ENCODE data around the gene METTL13. TPM values are rescaled to one million over a fixed set of nuclear protein-coding genes. Genes with fewer than 3 reads are reported as not detected.

Gene METTL13
- total and polyA plus RNA-seq, 9 of the 15 experiments (the other 6 are each of a cell fraction or from before 2014, with no cell fraction given): 18.9 to 78.9 (median 54.9) TPM

DNA sequence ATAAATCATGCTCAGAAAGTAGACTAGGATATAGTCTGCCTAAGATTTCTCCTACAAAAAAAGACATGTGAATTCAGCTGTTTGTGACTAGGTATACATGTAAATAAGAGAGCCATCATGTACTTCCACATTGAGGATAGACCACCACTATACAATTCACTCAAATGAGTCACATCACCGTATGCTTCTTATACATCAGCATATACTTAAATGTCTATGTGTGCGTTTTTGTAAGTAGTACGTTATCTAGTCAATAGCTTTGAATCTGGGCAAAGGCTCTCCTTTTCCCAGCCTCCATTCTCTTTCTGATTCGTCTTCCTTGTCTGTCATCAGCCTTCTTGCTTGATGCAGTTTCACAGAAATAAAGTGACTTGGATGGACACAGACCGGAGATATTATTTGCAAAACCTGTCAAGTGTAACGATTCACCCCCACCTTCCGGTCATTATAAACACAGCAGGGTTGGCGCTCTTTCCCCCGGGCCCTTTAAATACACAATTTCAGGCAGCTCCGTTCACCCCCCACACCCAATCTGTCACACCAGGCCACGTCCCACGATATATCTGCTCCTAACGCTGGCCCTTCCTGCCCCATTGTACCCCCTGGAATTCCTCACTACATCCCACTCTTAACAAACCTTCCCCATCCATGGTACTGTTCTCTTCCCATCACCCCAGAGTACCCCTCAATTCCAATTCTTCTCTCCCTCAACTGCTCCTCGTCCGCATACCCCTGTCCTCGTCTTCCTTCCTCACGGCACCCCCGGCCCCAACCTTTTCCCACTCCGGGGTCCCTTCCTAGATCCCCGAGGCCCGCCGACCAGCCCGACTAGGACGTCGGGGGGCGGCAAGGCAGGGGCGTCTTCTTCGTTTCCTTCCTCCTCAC, 40.2 kb upstream of the METTL13 start (continued):
- TF ChIP-seq, protein P1, sequence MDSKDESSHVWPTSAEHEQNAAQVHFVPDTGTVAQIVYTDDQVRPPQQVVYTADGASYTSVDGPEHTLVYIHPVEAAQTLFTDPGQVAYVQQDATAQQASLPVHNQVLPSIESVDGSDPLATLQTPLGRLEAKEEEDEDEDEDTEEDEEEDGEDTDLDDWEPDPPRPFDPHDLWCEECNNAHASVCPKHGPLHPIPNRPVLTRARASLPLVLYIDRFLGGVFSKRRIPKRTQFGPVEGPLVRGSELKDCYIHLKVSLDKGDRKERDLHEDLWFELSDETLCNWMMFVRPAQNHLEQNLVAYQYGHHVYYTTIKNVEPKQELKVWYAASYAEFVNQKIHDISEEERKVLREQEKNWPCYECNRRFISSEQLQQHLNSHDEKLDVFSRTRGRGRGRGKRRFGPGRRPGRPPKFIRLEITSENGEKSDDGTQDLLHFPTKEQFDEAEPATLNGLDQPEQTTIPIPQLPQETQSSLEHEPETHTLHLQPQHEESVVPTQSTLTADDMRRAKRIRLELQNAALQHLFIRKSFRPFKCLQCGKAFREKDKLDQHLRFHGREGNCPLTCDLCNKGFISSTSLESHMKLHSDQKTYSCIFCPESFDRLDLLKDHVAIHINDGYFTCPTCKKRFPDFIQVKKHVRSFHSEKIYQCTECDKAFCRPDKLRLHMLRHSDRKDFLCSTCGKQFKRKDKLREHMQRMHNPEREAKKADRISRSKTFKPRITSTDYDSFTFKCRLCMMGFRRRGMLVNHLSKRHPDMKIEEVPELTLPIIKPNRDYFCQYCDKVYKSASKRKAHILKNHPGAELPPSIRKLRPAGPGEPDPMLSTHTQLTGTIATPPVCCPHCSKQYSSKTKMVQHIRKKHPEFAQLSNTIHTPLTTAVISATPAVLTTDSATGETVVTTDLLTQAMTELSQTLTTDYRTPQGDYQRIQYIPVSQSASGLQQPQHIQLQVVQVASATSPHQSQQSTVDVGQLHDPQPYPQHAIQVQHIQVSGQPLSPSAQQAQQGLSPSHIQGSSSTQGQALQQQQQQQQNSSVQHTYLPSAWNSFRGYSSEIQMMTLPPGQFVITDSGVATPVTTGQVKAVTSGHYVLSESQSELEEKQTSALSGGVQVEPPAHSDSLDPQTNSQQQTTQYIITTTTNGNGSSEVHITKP (IDR thresholded peaks at IDR 0.05; ENCODE audit: partially characterized antibody): peak; percentile 50
- TF ChIP-seq FOSL1 (tag; conservative IDR thresholded peaks at IDR 0.05): peak; percentile 5; the same call in 1 of the 2 replicates
- TF ChIP-seq, protein P2, sequence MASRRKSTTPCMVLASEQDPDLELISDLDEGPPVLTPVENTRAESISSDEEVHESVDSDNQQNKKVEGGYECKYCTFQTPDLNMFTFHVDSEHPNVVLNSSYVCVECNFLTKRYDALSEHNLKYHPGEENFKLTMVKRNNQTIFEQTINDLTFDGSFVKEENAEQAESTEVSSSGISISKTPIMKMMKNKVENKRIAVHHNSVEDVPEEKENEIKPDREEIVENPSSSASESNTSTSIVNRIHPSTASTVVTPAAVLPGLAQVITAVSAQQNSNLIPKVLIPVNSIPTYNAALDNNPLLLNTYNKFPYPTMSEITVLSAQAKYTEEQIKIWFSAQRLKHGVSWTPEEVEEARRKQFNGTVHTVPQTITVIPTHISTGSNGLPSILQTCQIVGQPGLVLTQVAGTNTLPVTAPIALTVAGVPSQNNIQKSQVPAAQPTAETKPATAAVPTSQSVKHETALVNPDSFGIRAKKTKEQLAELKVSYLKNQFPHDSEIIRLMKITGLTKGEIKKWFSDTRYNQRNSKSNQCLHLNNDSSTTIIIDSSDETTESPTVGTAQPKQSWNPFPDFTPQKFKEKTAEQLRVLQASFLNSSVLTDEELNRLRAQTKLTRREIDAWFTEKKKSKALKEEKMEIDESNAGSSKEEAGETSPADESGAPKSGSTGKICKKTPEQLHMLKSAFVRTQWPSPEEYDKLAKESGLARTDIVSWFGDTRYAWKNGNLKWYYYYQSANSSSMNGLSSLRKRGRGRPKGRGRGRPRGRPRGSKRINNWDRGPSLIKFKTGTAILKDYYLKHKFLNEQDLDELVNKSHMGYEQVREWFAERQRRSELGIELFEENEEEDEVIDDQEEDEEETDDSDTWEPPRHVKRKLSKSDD (conservative IDR thresholded peaks at IDR 0.05; ENCODE audit: low read length): no peak
- TF ChIP-seq, protein P3, sequence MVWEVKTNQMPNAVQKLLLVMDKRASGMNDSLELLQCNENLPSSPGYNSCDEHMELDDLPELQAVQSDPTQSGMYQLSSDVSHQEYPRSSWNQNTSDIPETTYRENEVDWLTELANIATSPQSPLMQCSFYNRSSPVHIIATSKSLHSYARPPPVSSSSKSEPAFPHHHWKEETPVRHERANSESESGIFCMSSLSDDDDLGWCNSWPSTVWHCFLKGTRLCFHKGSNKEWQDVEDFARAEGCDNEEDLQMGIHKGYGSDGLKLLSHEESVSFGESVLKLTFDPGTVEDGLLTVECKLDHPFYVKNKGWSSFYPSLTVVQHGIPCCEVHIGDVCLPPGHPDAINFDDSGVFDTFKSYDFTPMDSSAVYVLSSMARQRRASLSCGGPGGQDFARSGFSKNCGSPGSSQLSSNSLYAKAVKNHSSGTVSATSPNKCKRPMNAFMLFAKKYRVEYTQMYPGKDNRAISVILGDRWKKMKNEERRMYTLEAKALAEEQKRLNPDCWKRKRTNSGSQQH (CRISPR knock-in tag; IDR thresholded peaks at IDR 0.05): peak; percentile 77
- TF ChIP-seq SIN3A (IDR thresholded peaks at IDR 0.05; ENCODE audit: borderline replicate concordance in 2 of 2, control insufficient read depth in 1 of 2, low read depth in 2 of 2, low read length in 2 of 2): peak; percentile 78 to 96; a peak in 3 of 4 replicates
- TF ChIP-seq TEAD1 (CRISPR knock-in tag; IDR thresholded peaks at IDR 0.05): no peak
- TF ChIP-seq TBL1XR1 (IDR thresholded peaks at IDR 0.05; ENCODE audit: low read length in 2 of 2): no peak
- TF ChIP-seq NCOA6 (IDR thresholded peaks at IDR 0.05): 0 out of 2 replicates have a peak, but pooled peaks have one; percentile 16
- no peak for TF ChIP-seq CCNT2 (IDR thresholded peaks at IDR 0.05; ENCODE audit: borderline replicate concordance, extremely low read depth, insufficient read length, low read depth, low read length)
- peak; percentile 51 for TF ChIP-seq NCOA4 (IDR thresholded peaks at IDR 0.05; ENCODE audit: partially characterized antibody)
- TF ChIP-seq RBM17 (IDR thresholded peaks at IDR 0.05; ENCODE audit: borderline replicate concordance, low read depth, low read length): no peak
- TF ChIP-seq POLR2B (IDR thresholded peaks at IDR 0.05; ENCODE audit: low read depth, partially characterized antibody): no peak
- TF ChIP-seq THRAP3 (IDR thresholded peaks at IDR 0.05; ENCODE audit: borderline replicate concordance): peak; percentile 19
- TF ChIP-seq NCOA1 (IDR thresholded peaks at IDR 0.05; ENCODE audit: low read depth): no peak
- TF ChIP-seq ZSCAN29 (IDR thresholded peaks at IDR 0.05): no peak
- no peak for TF ChIP-seq ZNF436 (CRISPR knock-in tag; IDR thresholded peaks at IDR 0.05)
- no peak for TF ChIP-seq ZNF79 (CRISPR knock-in tag; IDR thresholded peaks at IDR 0.05; ENCODE audit: low read depth)
- TF ChIP-seq, protein P4, sequence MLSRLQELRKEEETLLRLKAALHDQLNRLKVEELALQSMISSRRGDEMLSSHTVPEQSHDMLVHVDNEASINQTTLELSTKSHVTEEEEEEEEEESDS (CRISPR knock-in tag; IDR thresholded peaks at IDR 0.05): no peak
- TF ChIP-seq ZNF384 (IDR thresholded peaks at IDR 0.05; ENCODE audit: low read depth, low read length): no peak
- TF ChIP-seq DPF2 (IDR thresholded peaks at IDR 0.05): peak; percentile 40; the same call in 1 of the 2 replicates
